HepG2 (cell line): Measurements from ENCODE around the gene APOC3. TPM values are rescaled to one million over a fixed set of nuclear protein-coding genes. Genes with fewer than 3 reads are reported as not detected.

Source experiments
- ATAC-seq: fragments of 200-7000 bp; cut with Tn5 transposase; 3 replicates; pipeline ENCODE4 v1.9.1; 2020; ENCODE audit warnings: mild to moderate bottlenecking, moderate library complexity
- BruUV-seq: library from RNA; stranded (reverse); fragments of 400-500 nt; replicated peaks from 2 replicates; lab custom pipeline; 2021; lab: Mats Ljungman, UMichigan
- CTCF ChIA-PET: fragments of 300-600 bp; formaldehyde crosslinking; extraction: SDS; loops from one replicate; lab custom pipeline; 2021; ENCODE audit warnings: low total read pairs, inconsistent platforms, low intra/inter-chr PET ratio; lab: Yijun Ruan, JAX
- POLR2A ChIA-PET: fragments of 350-600 bp; sonication (Branson Sonifier 250); formaldehyde crosslinking; loops from one replicate; lab custom pipeline; 2020; ENCODE audit warnings: antibody characterized with exemption, inconsistent platforms; lab: Yijun Ruan, JAX
- DNase-seq: peaks from one replicate; pipeline ENCODE4 v3.0.0-alpha.2; 2015; ENCODE audit warnings: low spot score
- FAIRE-seq: peaks from 3 replicates; lab custom pipeline; 2011; peaks lifted over from hg19 to GRCh38; lab: Jason Lieb, UNC
- H2AFZ ChIP-seq: one replicate; pipeline ENCODE4 v1.6.1; 2011; ENCODE audit warnings: low read length, inconsistent platforms
- H3K27ac ChIP-seq: fragments of 300-600 bp; 3 replicates; pipeline ENCODE4 v1.8.0; 2011; ENCODE audit warnings: mixed run types, mild to moderate bottlenecking, mixed read lengths, low read length, inconsistent platforms; ENCODE audit not compliant: insufficient read depth; ENCODE audit errors: extremely low read length
- H3K27me3 ChIP-seq, 2 experiments: fragments of 200-600 bp in 1 of 2; 2 replicates in 1 of 2; 3 replicates in 1 of 2; pipeline versions ENCODE4 v1.6.0 to v1.8.0; 2011; ENCODE audit warnings: low read length in 2 of 2, mild to moderate bottlenecking in 2 of 2, moderate library complexity in 2 of 2, inconsistent platforms in 1 of 2; ENCODE audit not compliant: insufficient read depth in 2 of 2, control insufficient read depth in 1 of 2
- H3K36me3 ChIP-seq, 2 experiments: fragments of 200-600 bp in 1 of 2; replicated peaks in 1 of 2; 2 replicates in 1 of 2; 3 replicates in 1 of 2; pipeline versions ENCODE4 v1.5.1 to v1.8.0; 2011; ENCODE audit warnings: low read length in 2 of 2, inconsistent platforms in 1 of 2; ENCODE audit not compliant: insufficient read depth in 2 of 2, control insufficient read depth in 1 of 2
- H3K4me1 ChIP-seq: 2 replicates; pipeline ENCODE4 v1.5.1; 2012; ENCODE audit warnings: low read length, inconsistent platforms; ENCODE audit not compliant: insufficient read depth
- H3K4me2 ChIP-seq: 2 replicates; pipeline ENCODE4 v1.6.0; 2011; ENCODE audit warnings: low read depth, low read length, inconsistent platforms
- H3K4me3 ChIP-seq, 3 experiments: fragments of 200-600 bp in 1 of 3; sonication (generic), shearing (Covaris generic) in 1 of 3; replicated peaks in 1 of 3; 2 replicates each; pipeline ENCODE4 v1.5.1; 2011 to 2016; ENCODE audit warnings: low read length in 3 of 3, inconsistent platforms in 2 of 3, low read depth in 2 of 3, mild to moderate bottlenecking in 2 of 3, control low read depth in 1 of 3, mixed read lengths in 1 of 3; ENCODE audit not compliant: insufficient read depth in 1 of 3
- H3K79me2 ChIP-seq: one replicate; pipeline ENCODE4 v1.6.1; 2011; ENCODE audit warnings: low read length, inconsistent platforms; ENCODE audit not compliant: insufficient read depth
- H3K9ac ChIP-seq: 2 replicates; pipeline ENCODE4 v1.6.0; 2011; ENCODE audit warnings: mild to moderate bottlenecking, low read depth, low read length, inconsistent platforms; ENCODE audit not compliant: insufficient read depth
- H3K9me3 ChIP-seq: 2 replicates; pipeline ENCODE4 v1.5.1; 2012; ENCODE audit warnings: mild to moderate bottlenecking, low read length
- H4K20me1 ChIP-seq: 2 replicates; pipeline ENCODE4 v1.6.0; 2011; ENCODE audit warnings: inconsistent platforms, mild to moderate bottlenecking, low read length, moderate library complexity; ENCODE audit not compliant: insufficient read depth
- AFF4 ChIP-seq: sonication (generic); formaldehyde crosslinking; IDR thresholded peaks from 2 replicates; pipeline ENCODE4 v1.4.0; 2020; ENCODE audit warnings: missing genetic modification reagents
- MBNL3 ChIP-seq: fragments of 250-450 bp; sonication (Bioruptor Pico); conservative IDR thresholded peaks from 2 replicates; pipeline ENCODE4 v1.8.0; 2022; ENCODE audit warnings: mild to moderate bottlenecking, inconsistent platforms
- SNRNP70 ChIP-seq: fragments of 200-400 bp; formaldehyde crosslinking; IDR thresholded peaks from 2 replicates; pipeline ENCODE4 v1.6.1; 2017; ENCODE audit warnings: mild to moderate bottlenecking, low read depth, low read length, moderate library complexity
- TOE1 ChIP-seq: sonication (generic); formaldehyde crosslinking; IDR thresholded peaks from 2 replicates; pipeline ENCODE4 v1.4.0; 2020; ENCODE audit warnings: mild to moderate bottlenecking, missing genetic modification reagents
- ZMYM4 ChIP-seq: sonication (generic); formaldehyde crosslinking; IDR thresholded peaks from 2 replicates; pipeline ENCODE4 v1.8.1; 2023; ENCODE audit warnings: mild to moderate bottlenecking, missing genetic modification reagents
- ZNF3 ChIP-seq: IDR thresholded peaks from 2 replicates; pipeline ENCODE4 v1.7.0; 2017; ENCODE audit warnings: inconsistent platforms
- WGBS: methylation state at CpG from one replicate; pipeline ENCODE4 v1.1.6; 2017; ENCODE audit warnings: low lambda C conversion rate; 5-methylcytosine and 5-hydroxymethylcytosine counted together
- in situ Hi-C: cut with HindIII; loops from 2 replicates; pipeline ENCODE4 v1.10.0; 2017; ENCODE audit warnings: low pct_unique_long_range_greater_than_20kb; ENCODE audit not compliant: extremely low pct_ligation_motif_present
- intact Hi-C: fragments of 100-400 bp; cut with micrococcal nuclease; formaldehyde crosslinking; loops from one replicate; pipeline ENCODE4 v1.10.0; 2022; ENCODE audit not compliant: unreplicated experiment
- polyA plus RNA-seq, 8 experiments: library from polyadenylated mRNA; depleted of rRNA in 3 of 8; stranded (reverse) in 7 of 8; unstranded in 1 of 8; fragments of >200 nt; fragmentation: Illumina TruSeq in 4 of 8; extraction: Trizol in 4 of 8; gene quantifications; 2 replicates each; pipeline versions ENCODE4 v1.2.1 to v1.2.3, GENCODE V29; 2011 to 2016; ENCODE audit warnings: low read depth in 4 of 8, missing spikeins in 1 of 8, mixed read lengths in 1 of 8; ENCODE audit not compliant: insufficient read depth in 1 of 8
- total RNA-seq, 5 experiments: library from RNA; depleted of rRNA; stranded (reverse); fragments of >200 nt; fragmentation: Illumina TruSeq; extraction: Trizol; gene quantifications; 2 replicates each; pipeline ENCODE4 v1.2.3, GENCODE V29; 2016; ENCODE audit warnings: low read depth in 1 of 5

Gene APOC3
- total and polyA plus RNA-seq, 2 of the 13 experiments (the other 11 are each of a cell fraction or from before 2014, with no cell fraction given) = 314 to 687 TPM

- Histone ChIP-seq H3K4me1 (peaks cover 61% of the 10 kb centered on the region), H3K4me2 (no peak overlapping the region), H4K20me1 (no peaks in the 10 kb centered on the region), H3K4me3 (no peak overlapping the region), H3K27ac (no peak overlapping the region), H3K79me2 (no peaks in the 10 kb centered on the region), H3K36me3 (no peaks in the 10 kb centered on the region), H2AFZ (no peak overlapping the region), H3K9ac (no peak overlapping the region), H3K27me3 (no peaks in the 10 kb centered on the region), H3K9me3 (no peaks in the 10 kb centered on the region)
- 65% methylated on average over 3 of the region's 3 CpGs for WGBS
- no peak for DNase-seq
- TF ChIP-seq ZMYM4 (CRISPR knock-in tag) (no peak), MBNL3 (CRISPR knock-in tag) (no peak), ZNF3 (no peak), AFF4 (no peak), TOE1 (CRISPR knock-in tag) (no peak), SNRNP70 (no peak)
- in situ Hi-C loops (no loop called here), intact Hi-C loops (no loop called here)
- ChIA-PET CTCF (no interaction called here), POLR2A (interaction anchor here (8.5 kb wide), 1 partner anchor 12 kb away, joined by 291 read pairs; the partner anchor contains the start of genes APOA5 and ZPR1)
- ATAC-seq = no peak
- no peak for FAIRE-seq
- BruUV-seq = no TSS peak
Measured at GRCh38 chr11:116804001-116804400, 25.7 kb upstream of the APOC3 start.
